Loucy (cell line): ENCODE measurements around the gene SAAL1.

ENCODE experiments used
- H2AFZ ChIP-seq: fragments of 200-600 bp; sonication (generic); 2 replicates; pipeline ENCODE4 v1.6.0; 2016; ENCODE audit warnings: antibody characterized with exemption, mild to moderate bottlenecking, low read length, moderate library complexity
- H3F3A ChIP-seq: fragments of 200-600 bp; 2 replicates; pipeline ENCODE4 v1.6.0; 2016; ENCODE audit warnings: antibody characterized with exemption, low read depth, mild to moderate bottlenecking
- H3K27me3 ChIP-seq: fragments of 200-600 bp; sonication (generic); 2 replicates; pipeline ENCODE4 v1.6.1; 2014; ENCODE audit warnings: low read length, mild to moderate bottlenecking; ENCODE audit not compliant: insufficient read depth, poor library complexity, severe bottlenecking
- H3K36me3 ChIP-seq: fragments of 200-600 bp; sonication (generic); 2 replicates; pipeline ENCODE4 v1.6.1; 2016; ENCODE audit warnings: low read length; ENCODE audit not compliant: insufficient read depth
- H3K4me1 ChIP-seq: fragments of 200-600 bp; sonication (generic); 2 replicates; pipeline ENCODE4 v1.5.1; 2014; ENCODE audit warnings: low read length, mild to moderate bottlenecking; ENCODE audit not compliant: insufficient read depth, poor library complexity, severe bottlenecking
- H3K4me2 ChIP-seq: fragments of 200-600 bp; sonication (generic); 2 replicates; pipeline ENCODE4 v1.6.0; 2014; ENCODE audit warnings: antibody characterized with exemption, low read length, low read depth, mild to moderate bottlenecking; ENCODE audit not compliant: poor library complexity, severe bottlenecking
- H3K4me3 ChIP-seq: fragments of 200-600 bp; sonication (generic); 2 replicates; pipeline ENCODE4 v1.5.1; 2014; ENCODE audit warnings: low read length, mild to moderate bottlenecking, mixed read lengths; ENCODE audit not compliant: poor library complexity, severe bottlenecking
- H3K79me2 ChIP-seq: fragments of 200-600 bp; sonication (generic); 2 replicates; pipeline ENCODE4 v1.6.1; 2014; ENCODE audit warnings: low read length; ENCODE audit not compliant: insufficient read depth
- H3K9ac ChIP-seq: fragments of 200-600 bp; sonication (generic); 2 replicates; pipeline ENCODE4 v1.6.0; 2014; ENCODE audit warnings: mild to moderate bottlenecking, low read depth, low read length, moderate library complexity; ENCODE audit not compliant: poor library complexity, severe bottlenecking
- H3K9me2 ChIP-seq: fragments of 200-600 bp; sonication (generic); replicated peaks from 2 replicates; pipeline ENCODE4 v1.6.1; 2016; ENCODE audit warnings: low read depth, low read length, mixed read lengths
- H3K9me3 ChIP-seq: fragments of 200-600 bp; sonication (generic); 2 replicates; pipeline ENCODE4 v1.6.1; 2014; ENCODE audit warnings: mild to moderate bottlenecking, antibody characterized with exemption, low read length, low read depth; ENCODE audit not compliant: insufficient read depth
- H4K20me1 ChIP-seq: fragments of 200-600 bp; sonication (generic); 2 replicates; pipeline ENCODE4 v1.6.0; 2014; ENCODE audit warnings: antibody characterized with exemption, low read length, mild to moderate bottlenecking; ENCODE audit not compliant: insufficient read depth, poor library complexity, severe bottlenecking
- EZH2phosphoT487 ChIP-seq: fragments of 200-600 bp; IDR thresholded peaks from 2 replicates; pipeline ENCODE4 v1.6.1; 2018; ENCODE audit warnings: antibody characterized with exemption, mild to moderate bottlenecking, moderate library complexity, borderline replicate concordance
- TF ChIP-seq, protein P1 (sequence below): fragments of 200-600 bp; sonication (generic); conservative IDR thresholded peaks from 2 replicates; pipeline ENCODE4 v1.5.1; 2014; ENCODE audit warnings: mild to moderate bottlenecking, antibody characterized with exemption, low read length

Gene SAAL1

DNA sequence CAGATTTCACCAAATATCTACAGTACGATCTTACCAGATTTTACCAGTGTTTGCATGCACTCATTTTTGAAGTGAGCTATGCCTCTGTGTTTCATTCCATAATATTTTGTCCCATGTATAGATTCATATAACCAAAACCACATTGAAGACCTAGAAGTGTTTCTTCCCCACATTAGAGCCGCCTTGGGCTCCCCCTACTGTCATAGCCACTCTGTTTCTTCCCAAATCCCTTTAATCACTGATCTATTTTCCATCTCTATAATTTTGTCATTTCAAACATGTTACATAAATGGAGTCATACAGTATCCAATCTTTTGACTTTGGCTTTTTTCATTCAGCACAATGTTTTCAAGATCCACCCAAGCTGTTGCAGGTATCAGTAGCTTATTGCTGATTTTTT, 39.1 kb upstream of the SAAL1 start:
- Histone ChIP-seq H4K20me1 (no peaks in the 10 kb centered on the region), H3K9me3 (no peaks in the 10 kb centered on the region), H3K9me2 (no peaks in the 10 kb centered on the region), H3F3A (no peaks in the 10 kb centered on the region), H3K36me3 (no peaks in the 10 kb centered on the region), H3K4me1 (no peaks in the 10 kb centered on the region), H3K9ac (no peak overlapping the region), H3K79me2 (no peaks in the 10 kb centered on the region), H3K27me3 (no peaks in the 10 kb centered on the region), H3K4me3 (no peak overlapping the region), H3K4me2 (no peak overlapping the region), H2AFZ (no peak overlapping the region)
- TF ChIP-seq EZH2phosphoT487 = no peak
- TF ChIP-seq, protein P1, sequence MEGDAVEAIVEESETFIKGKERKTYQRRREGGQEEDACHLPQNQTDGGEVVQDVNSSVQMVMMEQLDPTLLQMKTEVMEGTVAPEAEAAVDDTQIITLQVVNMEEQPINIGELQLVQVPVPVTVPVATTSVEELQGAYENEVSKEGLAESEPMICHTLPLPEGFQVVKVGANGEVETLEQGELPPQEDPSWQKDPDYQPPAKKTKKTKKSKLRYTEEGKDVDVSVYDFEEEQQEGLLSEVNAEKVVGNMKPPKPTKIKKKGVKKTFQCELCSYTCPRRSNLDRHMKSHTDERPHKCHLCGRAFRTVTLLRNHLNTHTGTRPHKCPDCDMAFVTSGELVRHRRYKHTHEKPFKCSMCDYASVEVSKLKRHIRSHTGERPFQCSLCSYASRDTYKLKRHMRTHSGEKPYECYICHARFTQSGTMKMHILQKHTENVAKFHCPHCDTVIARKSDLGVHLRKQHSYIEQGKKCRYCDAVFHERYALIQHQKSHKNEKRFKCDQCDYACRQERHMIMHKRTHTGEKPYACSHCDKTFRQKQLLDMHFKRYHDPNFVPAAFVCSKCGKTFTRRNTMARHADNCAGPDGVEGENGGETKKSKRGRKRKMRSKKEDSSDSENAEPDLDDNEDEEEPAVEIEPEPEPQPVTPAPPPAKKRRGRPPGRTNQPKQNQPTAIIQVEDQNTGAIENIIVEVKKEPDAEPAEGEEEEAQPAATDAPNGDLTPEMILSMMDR = peak; percentile 44

DNA sequence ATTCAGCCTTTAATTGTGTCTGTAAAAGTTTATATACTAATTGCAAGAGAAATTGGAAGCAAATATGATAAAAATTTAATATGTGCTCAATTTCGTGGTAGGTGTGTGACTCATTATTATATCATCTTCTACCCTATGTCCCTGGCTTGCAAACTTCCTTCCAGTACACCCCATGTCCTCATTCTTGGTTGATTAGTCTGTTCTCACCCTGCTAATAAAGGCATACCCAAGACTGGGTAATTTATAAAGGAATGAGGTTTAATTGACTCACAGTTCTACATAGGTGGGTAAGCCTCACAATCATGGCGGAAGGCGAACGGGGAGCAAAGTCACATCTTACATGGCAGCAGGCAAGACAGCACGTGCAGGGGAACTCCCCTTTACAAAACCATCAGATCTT, 38.4 kb upstream of the SAAL1 start:
- H3F3A ChIP-seq = no peaks in the 10 kb centered on the region
- no peak overlapping the region for H3K4me3 ChIP-seq
- no peaks in the 10 kb centered on the region for H3K9me3 ChIP-seq
- no peaks in the 10 kb centered on the region for H3K79me2 ChIP-seq
- no peak overlapping the region for H3K4me2 ChIP-seq
- H3K4me1 ChIP-seq = no peaks in the 10 kb centered on the region
- H2AFZ ChIP-seq = no peak overlapping the region
- H3K27me3 ChIP-seq = no peaks in the 10 kb centered on the region
- H4K20me1 ChIP-seq = no peaks in the 10 kb centered on the region
- H3K36me3 ChIP-seq = no peaks in the 10 kb centered on the region
- TF ChIP-seq, protein P1 = no peak
- TF ChIP-seq EZH2phosphoT487 = no peak
- no peak overlapping the region for H3K9ac ChIP-seq
- H3K9me2 ChIP-seq = no peaks in the 10 kb centered on the region

DNA sequence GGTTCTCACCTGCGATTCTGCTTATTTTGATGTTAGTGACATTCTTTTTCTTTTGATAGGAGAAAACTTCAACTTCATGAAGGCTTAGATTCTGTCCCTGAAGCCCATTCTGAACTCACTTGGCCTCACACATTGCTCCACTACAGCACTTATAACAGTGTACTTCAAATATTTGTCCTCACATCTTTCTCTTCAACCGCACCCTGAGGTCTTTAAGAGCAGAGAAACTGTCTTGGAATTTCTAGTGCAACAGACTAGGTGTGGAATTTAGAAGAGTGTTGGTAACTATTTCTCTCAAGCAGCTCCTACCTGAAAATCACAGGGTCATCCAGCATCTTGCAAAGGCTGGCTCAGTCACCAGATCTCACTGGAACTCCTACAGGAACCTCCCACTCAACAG, 34.3 kb upstream of the SAAL1 start:
- H3K27me3 ChIP-seq = no peaks in the 10 kb centered on the region
- no peaks in the 10 kb centered on the region for H3K9me2 ChIP-seq
- no peaks in the 10 kb centered on the region for H4K20me1 ChIP-seq
- no peak for TF ChIP-seq EZH2phosphoT487
- TF ChIP-seq, protein P1 = no peak
- no peak overlapping the region for H3K4me3 ChIP-seq
- no peak overlapping the region for H2AFZ ChIP-seq
- H3K4me2 ChIP-seq = no peak overlapping the region
- H3K9me3 ChIP-seq = no peaks in the 10 kb centered on the region
- no peaks in the 10 kb centered on the region for H3F3A ChIP-seq
- no peaks in the 10 kb centered on the region for H3K36me3 ChIP-seq
- H3K9ac ChIP-seq = no peak overlapping the region
- H3K4me1 ChIP-seq = no peaks in the 10 kb centered on the region
- H3K79me2 ChIP-seq = no peaks in the 10 kb centered on the region
